HFF-Myc (cell line): ENCODE measurements around the gene SRSF10.

Experiments
- DNase-seq: peaks from one replicate; pipeline ENCODE4 v3.0.0-alpha.2; 2011; ENCODE audit warnings: low read depth; ENCODE audit errors: extremely low read depth
- H3K4me3 ChIP-seq: replicated peaks from 2 replicates; pipeline ENCODE4 v1.5.1; 2011; ENCODE audit warnings: low read depth, mild to moderate bottlenecking, control low read depth, low read length
- CTCF ChIP-seq: IDR thresholded peaks from 2 replicates; pipeline ENCODE4 v1.5.1; 2012; ENCODE audit warnings: mild to moderate bottlenecking, low read depth, low read length, control low read depth; ENCODE audit errors: missing control alignments

SRSF10 gene

GRCh38 chr1:23916209-23917131 is 63.7 kb downstream of the SRSF10 start:
- H3K4me3 ChIP-seq, result no peak overlapping the region
- peak; percentile 31 for DNase-seq
- peak; percentile 76 for TF ChIP-seq CTCF

- no peak overlapping the region for H3K4me3 ChIP-seq
- no peak for DNase-seq
- no peak for TF ChIP-seq CTCF
Measured at GRCh38 chr1:23915466-23915865, 64.7 kb downstream of the SRSF10 start.

- no peak for TF ChIP-seq CTCF
- no peak overlapping the region for H3K4me3 ChIP-seq
- DNase-seq, result no peak
Measured at GRCh38 chr1:23914921-23915320, 65.2 kb downstream of the SRSF10 start.
